ENCODE data around the gene DGCR6L.
"Not testable (repeated sequence)": the region's sequence is repeated elsewhere in the genome, so short reads cannot be mapped to it uniquely, and the experiment has no call there.

DGCR6L gene

GRCh38 chr22:20352536-20352935 is 32.7 kb upstream of the DGCR6L start:
- H3K27ac Mint-ChIP-seq, ATAC-seq, H3K4me3 Mint-ChIP-seq, H3K9me3 Mint-ChIP-seq, H3K4me1 Mint-ChIP-seq, H3K36me3 Mint-ChIP-seq, H3K27me3 Mint-ChIP-seq: not testable (repeated sequence)

GRCh38 chr22:20346553-20346952 is 26.7 kb upstream of the DGCR6L start:
- H3K4me1 Mint-ChIP-seq, H3K4me3 Mint-ChIP-seq, H3K27ac Mint-ChIP-seq, H3K36me3 Mint-ChIP-seq, H3K27me3 Mint-ChIP-seq, ATAC-seq, H3K9me3 Mint-ChIP-seq: not testable (repeated sequence)

- not testable (repeated sequence) for H3K27me3 Mint-ChIP-seq, ATAC-seq, H3K36me3 Mint-ChIP-seq, H3K9me3 Mint-ChIP-seq, H3K27ac Mint-ChIP-seq, H3K4me1 Mint-ChIP-seq, H3K4me3 Mint-ChIP-seq
These were observed 18.4 kb upstream of the DGCR6L start for GRCh38 chr22:20338291-20338690.

GRCh38 chr22:20337807-20338206 is 17.9 kb upstream of the DGCR6L start:
- not testable (repeated sequence) for H3K9me3 Mint-ChIP-seq, H3K36me3 Mint-ChIP-seq, H3K27ac Mint-ChIP-seq, H3K4me1 Mint-ChIP-seq, H3K4me3 Mint-ChIP-seq, H3K27me3 Mint-ChIP-seq, ATAC-seq

- H3K27ac Mint-ChIP-seq, H3K4me3 Mint-ChIP-seq, H3K36me3 Mint-ChIP-seq, H3K9me3 Mint-ChIP-seq, H3K4me1 Mint-ChIP-seq, H3K27me3 Mint-ChIP-seq, ATAC-seq: not testable (repeated sequence)
These were observed 16.7 kb upstream of the DGCR6L start for GRCh38 chr22:20336561-20336960.

GRCh38 chr22:20328569-20328930 is 8.7 kb upstream of the DGCR6L start:
- not testable (repeated sequence) for H3K27ac Mint-ChIP-seq, H3K27me3 Mint-ChIP-seq, ATAC-seq

GRCh38 chr22:20325996-20326395 is 6.1 kb upstream of the DGCR6L start:
- not testable (repeated sequence) for H3K9me3 Mint-ChIP-seq, H3K36me3 Mint-ChIP-seq, H3K4me3 Mint-ChIP-seq, H3K27ac Mint-ChIP-seq, ATAC-seq, H3K27me3 Mint-ChIP-seq
- peaks cover 20% of the 10 kb centered on the region for H3K4me1 Mint-ChIP-seq

More at GRCh38 chr22:20328569-20328930, 8.7 kb upstream of the DGCR6L start:
- not testable (repeated sequence) for H3K36me3 Mint-ChIP-seq, H3K9me3 Mint-ChIP-seq, H3K4me1 Mint-ChIP-seq, H3K4me3 Mint-ChIP-seq

- H3K9me3 Mint-ChIP-seq, result no peaks in the 10 kb centered on the region
- no peak overlapping the region for H3K27ac Mint-ChIP-seq
- no peaks in the 10 kb centered on the region for H3K27me3 Mint-ChIP-seq
- H3K4me3 Mint-ChIP-seq, result no peak overlapping the region
- peaks cover 31% of the 10 kb centered on the region for H3K4me1 Mint-ChIP-seq
- no peak for ATAC-seq
- no peaks in the 10 kb centered on the region for H3K36me3 Mint-ChIP-seq
These were observed 4.3 kb upstream of the DGCR6L start for GRCh38 chr22:20324139-20324516.

GRCh38 chr22:20321552-20322211 is 1.8 kb upstream of the DGCR6L start:
- Mint-ChIP-seq H3K4me1 (peaks cover 45% of the 10 kb centered on the region), H3K4me3 (peak overlapping the region; percentile 6)
- not testable (repeated sequence) for H3K27me3 Mint-ChIP-seq, H3K36me3 Mint-ChIP-seq, H3K9me3 Mint-ChIP-seq, H3K27ac Mint-ChIP-seq, ATAC-seq

GRCh38 chr22:20320659-20321551 is 1.0 kb upstream of the DGCR6L start:
- H3K4me3 Mint-ChIP-seq, result peak overlapping the region; percentile 86
- H3K27ac Mint-ChIP-seq, result peak overlapping the region; percentile 83
- H3K27me3 Mint-ChIP-seq, H3K36me3 Mint-ChIP-seq, ATAC-seq, H3K9me3 Mint-ChIP-seq: not testable (repeated sequence)
- peaks cover 46% of the 10 kb centered on the region for H3K4me1 Mint-ChIP-seq

- Mint-ChIP-seq H3K4me1 (peaks cover 46% of the 10 kb centered on the region), H3K27me3 (no peaks in the 10 kb centered on the region), H3K36me3 (no peaks in the 10 kb centered on the region), H3K9me3 (no peaks in the 10 kb centered on the region), H3K4me3 (peak overlapping the region; percentile 86), H3K27ac (peak overlapping the region; percentile 83)
- ATAC-seq, result peak; percentile 17
These were observed 667 bp downstream of the DGCR6L start for GRCh38 chr22:20319041-20319744.

GRCh38 chr22:20318043-20318688 is 1.7 kb downstream of the DGCR6L start:
- not testable (repeated sequence) for H3K9me3 Mint-ChIP-seq, H3K27me3 Mint-ChIP-seq, H3K27ac Mint-ChIP-seq, H3K36me3 Mint-ChIP-seq, ATAC-seq
- Mint-ChIP-seq H3K4me3 (peak overlapping the region; percentile 12), H3K4me1 (peaks cover 44% of the 10 kb centered on the region)

- H3K4me1 Mint-ChIP-seq, result peaks cover 40% of the 10 kb centered on the region
- not testable (repeated sequence) for H3K4me3 Mint-ChIP-seq, H3K9me3 Mint-ChIP-seq, H3K27ac Mint-ChIP-seq, H3K36me3 Mint-ChIP-seq, ATAC-seq, H3K27me3 Mint-ChIP-seq
These were observed 2.3 kb downstream of the DGCR6L start for GRCh38 chr22:20317402-20318042.

GRCh38 chr22:20316844-20317401 is 2.9 kb downstream of the DGCR6L start:
- H3K36me3 Mint-ChIP-seq, result no peaks in the 10 kb centered on the region
- no peaks in the 10 kb centered on the region for H3K27me3 Mint-ChIP-seq
- H3K4me3 Mint-ChIP-seq, result no peak overlapping the region
- no peak overlapping the region for H3K27ac Mint-ChIP-seq
- ATAC-seq, result no peak
- no peaks in the 10 kb centered on the region for H3K9me3 Mint-ChIP-seq
- peaks cover 40% of the 10 kb centered on the region for H3K4me1 Mint-ChIP-seq
